ENCODE results near the gene AK2.

- TF ChIP-seq TAF1 (IDR thresholded peaks at IDR 0.05; ENCODE audit: low read depth, low read length): no peak
- no peak for TF ChIP-seq POLR2A (IDR thresholded peaks at IDR 0.05; ENCODE audit: low read depth, low read length)
- TF ChIP-seq POLR2AphosphoS5 (IDR thresholded peaks at IDR 0.05; ENCODE audit: low read depth, low read length): no peak
Observed at GRCh38 chr1:33007190-33008050, 29.3 kb downstream of the AK2 start.
